ENCODE data around the gene MTCH2. TPM values are rescaled to one million over a fixed set of nuclear protein-coding genes. Genes with fewer than 3 reads are reported as not detected.
A peak's percentile ranks its signal among the peaks of the same experiment; 100 is the strongest.

Gene MTCH2
- polyA plus RNA-seq, 6 donors from 2014 or later, result 56.9 to 77.3 (median 64.6) TPM

DNA sequence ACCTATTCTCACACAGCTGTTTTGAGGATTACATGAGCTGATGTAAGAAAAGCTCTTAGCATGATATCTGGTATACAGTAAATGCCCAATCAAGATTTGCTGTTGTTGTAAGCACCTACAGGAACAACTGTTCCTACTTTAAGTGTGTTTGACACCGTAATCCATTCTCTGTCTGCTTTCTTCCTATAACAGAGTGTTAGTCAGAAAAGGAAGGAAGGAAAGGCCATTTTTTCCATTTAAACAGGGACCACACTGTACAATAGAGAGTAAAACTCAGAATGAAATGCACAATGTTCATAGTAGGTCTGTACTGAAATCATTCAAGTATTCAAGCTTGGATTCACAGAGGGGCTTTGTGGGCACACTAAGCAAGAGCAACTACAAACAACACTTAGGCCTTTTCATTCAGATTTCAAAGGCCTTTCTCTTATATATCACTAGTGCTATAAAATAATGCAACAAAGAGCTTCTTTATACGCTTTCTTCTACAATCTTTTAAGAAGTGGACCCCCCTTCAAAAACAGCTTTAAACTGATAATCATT, 21.5 kb downstream of the MTCH2 start:
- no peak for DNase-seq
- peaks cover 11 to 14% of the 10 kb centered on the region in 2 donors for H3K36me3 Mint-ChIP-seq

DNA sequence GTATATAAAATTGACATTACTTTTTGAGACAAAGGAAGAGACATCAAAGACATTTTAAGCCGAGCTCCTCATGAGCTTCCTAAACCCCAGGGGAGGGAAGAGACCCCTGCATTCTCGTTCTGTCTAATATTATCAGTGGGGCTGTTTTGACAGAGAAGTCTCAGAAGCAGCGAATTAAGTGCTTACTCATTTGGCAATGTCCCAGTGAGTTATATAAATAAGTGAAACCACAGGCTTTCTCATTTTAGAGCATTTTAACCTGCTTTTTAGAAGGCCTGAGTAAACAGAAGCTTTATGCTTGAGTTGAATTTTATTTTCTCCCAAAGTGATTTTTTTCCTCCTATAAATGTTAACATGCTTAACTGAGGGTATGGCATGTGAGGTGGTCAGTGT, 24.9 kb downstream of the MTCH2 start:
- Mint-ChIP-seq H3K27me3 (no peaks in the 10 kb centered on the region), H3K4me3 (no peak overlapping the region), H3K27ac (no peak overlapping the region), H3K36me3 (peaks cover 4 to 5% of the 10 kb centered on the region in 2 donors), H3K4me1 (peaks cover 0 to under 1% (median 0%) of the 10 kb centered on the region in 3 donors), H3K9me3 (no peaks in the 10 kb centered on the region)
- ATAC-seq (ENCODE audit: low read depth in 2 of 2), result no peak
- no peak for DNase-seq

More for the DNA sequence above, 21.5 kb downstream of the MTCH2 start:
- no peak for ATAC-seq (ENCODE audit: low read depth in 2 of 2)
- Mint-ChIP-seq H3K9me3 (no peaks in the 10 kb centered on the region), H3K4me1 (no peaks in the 10 kb centered on the region), H3K4me3 (no peak overlapping the region), H3K27me3 (no peaks in the 10 kb centered on the region), H3K27ac (peak overlapping the region in 1 of 6 donors; percentile 44)

DNA sequence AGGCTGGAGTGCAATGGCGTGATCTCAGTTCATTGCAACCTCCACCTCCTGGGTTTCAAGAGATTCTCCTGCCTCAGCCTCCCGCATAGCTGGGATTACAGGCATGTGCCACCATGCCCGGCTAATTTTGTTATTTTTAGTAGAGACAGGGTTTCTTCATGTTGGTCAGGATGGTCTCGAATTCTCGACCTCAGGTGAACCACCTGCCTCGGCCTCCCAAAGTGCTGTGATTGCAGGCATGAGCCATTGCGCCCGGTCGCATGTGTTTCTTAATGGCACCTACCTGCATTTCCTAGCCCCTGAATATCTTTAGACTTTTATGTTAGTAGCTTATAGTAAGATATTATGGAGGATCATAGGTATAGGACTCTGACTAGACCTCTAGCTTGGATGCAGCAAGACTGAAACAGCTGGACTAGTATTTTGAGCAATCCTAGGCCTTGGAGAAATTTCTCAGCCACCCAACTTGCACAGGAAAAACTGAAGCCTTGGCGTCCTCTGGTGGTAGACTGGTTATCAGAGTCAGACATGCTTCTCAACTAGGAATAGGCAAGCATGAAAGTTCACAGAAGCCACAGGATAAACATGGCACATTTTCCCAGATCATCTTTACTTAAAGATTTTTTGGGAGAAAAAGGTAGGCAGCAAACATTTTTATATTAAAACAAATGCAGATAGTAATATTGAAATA, 25.5 kb downstream of the MTCH2 start:
- no peaks in the 10 kb centered on the region for H3K27me3 Mint-ChIP-seq
- no peak overlapping the region for H3K4me3 Mint-ChIP-seq
- peaks cover under 1 to 6% (median 2%) of the 10 kb centered on the region in 3 donors for H3K4me1 Mint-ChIP-seq
- ATAC-seq (ENCODE audit: low read depth in 2 of 2) (no peak), DNase-seq (no peak)
- H3K36me3 Mint-ChIP-seq, result peaks cover 0 to 5% of the 10 kb centered on the region in 2 donors
- peak overlapping the region in 1 of 6 donors; percentile 14 for H3K27ac Mint-ChIP-seq
- H3K9me3 Mint-ChIP-seq, result no peaks in the 10 kb centered on the region

DNA sequence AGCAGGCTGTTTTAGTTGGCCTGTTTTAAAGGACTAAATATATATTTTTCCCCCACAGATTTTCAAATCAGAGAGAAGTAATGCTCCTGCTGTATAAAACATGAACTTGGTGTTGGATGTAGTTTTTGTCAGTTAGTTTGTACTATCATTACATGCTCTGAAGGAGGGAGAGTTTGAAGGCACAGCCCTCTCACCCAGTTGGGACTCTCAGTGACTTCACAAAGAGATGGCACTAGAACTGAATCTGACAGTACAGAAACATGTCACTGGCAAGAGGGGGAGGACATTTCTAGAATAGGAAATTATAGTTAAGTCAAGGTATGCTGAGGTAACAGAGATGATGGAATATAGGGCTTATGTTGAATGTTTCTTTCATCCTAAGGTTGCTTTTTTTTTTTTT, 27.1 kb downstream of the MTCH2 start:
- peaks cover 13 to 20% (median 15%) of the 10 kb centered on the region in 3 donors for H3K4me1 Mint-ChIP-seq
- no peak for DNase-seq
- peaks cover 0 to 5% of the 10 kb centered on the region in 2 donors for H3K36me3 Mint-ChIP-seq
- no peak for ATAC-seq (ENCODE audit: low read depth in 2 of 2)
- H3K27me3 Mint-ChIP-seq, result no peaks in the 10 kb centered on the region
- H3K9me3 Mint-ChIP-seq, result no peaks in the 10 kb centered on the region
- H3K4me3 Mint-ChIP-seq, result no peak overlapping the region
- H3K27ac Mint-ChIP-seq, result peak overlapping the region in 1 of 6 donors; percentile 69

DNA sequence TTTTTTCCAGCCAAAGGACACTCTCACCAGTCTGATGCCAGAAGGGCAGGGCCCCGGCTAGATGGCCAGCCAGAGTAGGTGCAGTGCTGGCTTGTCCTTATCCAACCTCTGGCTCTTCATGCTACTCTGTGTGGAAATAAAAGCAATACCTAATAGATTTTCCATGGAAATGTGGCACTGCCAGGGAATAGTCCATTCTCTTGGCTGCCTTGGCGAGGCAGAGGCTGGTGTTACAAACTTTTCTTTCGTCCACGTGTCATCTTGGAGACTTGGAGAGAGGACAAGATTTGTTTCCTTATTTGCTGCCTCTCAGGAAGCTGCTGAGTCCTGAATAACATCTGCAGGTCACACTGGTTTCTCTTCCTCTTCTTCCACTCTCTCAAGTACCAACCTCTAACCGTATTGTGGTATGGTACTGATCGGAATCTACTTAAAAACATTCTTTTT, 31.0 kb downstream of the MTCH2 start:
- peak overlapping the region in 5 of 6 donors; percentile 7 to 82 (median 54) for H3K27ac Mint-ChIP-seq
- no peaks in the 10 kb centered on the region for H3K9me3 Mint-ChIP-seq
- H3K36me3 Mint-ChIP-seq, result no peaks in the 10 kb centered on the region
- ATAC-seq (ENCODE audit: low read depth in 2 of 2) (peak; percentile 98 to 99), DNase-seq (peak; percentile 45)
- no peaks in the 10 kb centered on the region for H3K27me3 Mint-ChIP-seq
- peak overlapping the region in 6 of 8 donors; percentile 3 to 74 (median 56) for H3K4me3 Mint-ChIP-seq
- H3K4me1 Mint-ChIP-seq, result peaks cover 13 to 24% (median 20%) of the 10 kb centered on the region in 3 donors

DNA sequence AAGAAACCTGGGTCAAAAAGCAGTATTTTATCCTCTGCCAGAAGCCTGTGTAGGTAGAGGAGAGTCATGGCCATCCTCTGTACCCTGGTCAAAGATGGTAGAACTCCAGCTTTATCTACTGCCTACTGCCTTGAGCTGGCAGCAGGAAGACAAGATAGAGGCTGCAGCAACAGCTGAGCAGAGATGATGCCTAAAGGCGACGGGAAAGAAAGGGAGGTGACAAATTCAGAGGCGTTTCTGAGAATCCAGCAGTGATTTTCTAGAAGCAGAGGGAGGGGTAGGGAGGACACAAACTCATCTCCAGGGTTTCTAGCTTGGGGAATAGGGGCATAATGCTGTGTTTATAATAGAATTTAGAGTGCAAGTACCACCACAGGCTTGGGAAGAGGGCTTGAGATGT, 32.7 kb downstream of the MTCH2 start:
- H3K9me3 Mint-ChIP-seq, result no peaks in the 10 kb centered on the region
- DNase-seq (no peak), ATAC-seq (ENCODE audit: low read depth in 2 of 2) (no peak)
- peaks cover 13 to 24% (median 20%) of the 10 kb centered on the region in 3 donors for H3K4me1 Mint-ChIP-seq
- peak overlapping the region in 1 of 8 donors; percentile 1 for H3K4me3 Mint-ChIP-seq
- no peaks in the 10 kb centered on the region for H3K36me3 Mint-ChIP-seq
- H3K27ac Mint-ChIP-seq, result peak overlapping the region in 1 of 6 donors; percentile 10
- H3K27me3 Mint-ChIP-seq, result no peaks in the 10 kb centered on the region

DNA sequence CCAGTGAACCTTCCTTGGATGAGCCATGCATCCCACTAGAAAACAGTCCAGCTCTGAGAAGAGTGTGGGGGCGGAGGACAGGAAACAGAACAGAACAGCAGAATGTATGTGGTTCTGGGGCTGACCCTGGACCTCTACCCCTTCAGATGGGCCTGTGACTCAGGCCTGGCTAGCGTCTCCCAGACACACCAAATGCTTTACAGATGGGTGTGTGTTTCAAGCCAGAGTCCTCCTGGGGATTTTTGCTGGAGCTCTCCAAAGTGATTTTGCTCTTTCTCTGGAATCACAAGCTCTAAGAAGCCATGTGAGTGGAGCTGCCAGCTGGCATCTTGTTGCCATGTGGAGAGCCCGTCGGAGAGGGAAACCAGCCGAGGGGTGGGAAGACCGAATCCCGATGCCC, 35.0 kb downstream of the MTCH2 start:
- H3K27ac Mint-ChIP-seq, result no peak overlapping the region
- no peaks in the 10 kb centered on the region for H3K9me3 Mint-ChIP-seq
- H3K27me3 Mint-ChIP-seq, result no peaks in the 10 kb centered on the region
- peaks cover 13 to 22% (median 20%) of the 10 kb centered on the region in 3 donors for H3K4me1 Mint-ChIP-seq
- no peak overlapping the region for H3K4me3 Mint-ChIP-seq
- no peaks in the 10 kb centered on the region for H3K36me3 Mint-ChIP-seq
- DNase-seq, result no peak
- no peak for ATAC-seq (ENCODE audit: low read depth in 2 of 2)

DNA sequence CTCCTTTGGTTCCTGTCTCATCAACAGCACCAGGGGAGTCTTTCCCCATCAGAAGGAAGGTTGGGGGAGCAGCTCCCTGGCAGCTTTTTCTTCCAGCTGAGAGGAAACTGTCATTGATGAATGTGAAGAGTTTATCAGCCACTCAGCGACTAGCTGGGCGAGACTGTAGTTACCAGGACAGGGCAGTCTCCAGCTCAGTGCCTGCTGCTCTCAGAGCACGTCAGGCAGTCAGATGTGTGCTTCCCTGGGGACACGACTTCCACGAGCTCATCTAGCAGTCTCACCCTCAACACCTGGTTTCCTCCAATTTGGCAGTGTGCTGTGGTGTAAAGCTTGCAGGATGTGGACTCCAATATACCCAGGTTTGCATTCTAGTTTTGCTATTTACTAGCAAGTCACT, 35.6 kb downstream of the MTCH2 start:
- ATAC-seq (ENCODE audit: low read depth in 2 of 2) (no peak), DNase-seq (no peak)
- Mint-ChIP-seq H3K36me3 (no peaks in the 10 kb centered on the region), H3K9me3 (no peaks in the 10 kb centered on the region), H3K4me1 (peaks cover 11 to 17% (median 16%) of the 10 kb centered on the region in 3 donors), H3K4me3 (no peak overlapping the region), H3K27me3 (no peaks in the 10 kb centered on the region), H3K27ac (no peak overlapping the region)

DNA sequence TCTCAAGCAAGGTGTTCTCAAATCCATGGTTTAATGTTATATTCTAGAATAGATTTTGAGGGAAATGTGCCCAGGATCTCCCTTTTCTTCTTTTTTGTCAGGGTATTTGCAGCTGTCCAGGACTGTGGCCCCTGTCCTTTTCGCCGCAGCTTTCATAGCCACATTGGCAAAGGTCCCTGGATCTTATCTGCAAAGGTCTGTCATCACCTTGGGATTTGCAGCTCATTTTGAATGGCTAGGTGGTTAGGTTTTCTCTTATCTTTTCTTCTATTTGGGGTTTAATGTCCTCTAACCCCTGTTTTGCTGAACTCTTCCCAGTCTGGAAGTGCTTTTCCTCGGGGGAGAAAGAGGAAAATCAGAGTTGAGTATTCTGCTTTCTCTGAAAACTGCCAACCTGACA, 36.4 kb downstream of the MTCH2 start:
- no peak for ATAC-seq (ENCODE audit: low read depth in 2 of 2)
- Mint-ChIP-seq H3K36me3 (no peaks in the 10 kb centered on the region), H3K4me3 (no peak overlapping the region), H3K4me1 (peaks cover 4 to 9% (median 8%) of the 10 kb centered on the region in 3 donors), H3K27me3 (no peaks in the 10 kb centered on the region), H3K9me3 (no peaks in the 10 kb centered on the region), H3K27ac (peak overlapping the region in 1 of 6 donors; percentile 14)
- DNase-seq, result no peak

DNA sequence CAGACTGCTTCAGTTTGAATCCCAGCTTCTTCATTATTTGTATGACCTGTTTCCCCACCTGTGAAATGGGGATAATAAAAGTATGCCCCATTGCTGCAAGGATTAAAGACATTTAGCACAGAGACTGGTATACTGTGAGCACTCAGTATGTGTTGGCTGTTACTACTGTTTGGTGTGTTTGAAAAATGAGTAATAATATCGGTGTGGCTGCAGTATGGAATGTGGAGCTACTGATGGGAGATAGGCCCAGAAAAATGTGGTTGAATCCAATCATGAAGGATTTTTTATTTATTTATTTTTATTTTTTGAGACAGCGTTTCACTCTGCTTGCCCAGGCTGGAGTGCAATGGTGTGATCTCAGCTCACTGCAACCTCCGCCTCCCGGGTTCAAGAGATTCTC, 39.1 kb downstream of the MTCH2 start:
- Mint-ChIP-seq H3K4me3 (no peak overlapping the region), H3K4me1 (no peaks in the 10 kb centered on the region), H3K9me3 (no peaks in the 10 kb centered on the region), H3K36me3 (no peaks in the 10 kb centered on the region), H3K27ac (no peak overlapping the region), H3K27me3 (peaks cover 0 to 8% (median 0%) of the 10 kb centered on the region in 3 donors)
- no peak for DNase-seq
- ATAC-seq (ENCODE audit: low read depth in 2 of 2), result no peak

DNA sequence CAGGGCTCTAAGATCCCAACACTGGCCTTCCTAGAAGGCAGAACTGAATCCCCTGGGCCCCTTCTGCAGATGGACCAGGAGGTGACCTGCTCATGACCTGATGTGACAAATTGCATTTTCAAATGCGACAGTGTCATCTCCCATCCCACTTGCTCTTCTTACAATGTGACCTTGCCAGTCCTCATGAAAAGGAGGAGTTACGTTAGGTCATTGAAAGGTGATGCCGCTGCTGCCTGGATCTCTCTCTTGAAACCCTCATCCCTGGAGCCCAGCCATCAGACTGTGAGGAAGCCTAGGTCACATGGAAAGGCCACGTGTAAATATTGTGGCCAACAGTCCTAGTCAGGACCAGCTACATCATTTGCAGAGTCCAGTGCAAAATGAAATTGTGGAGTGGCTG, 42.5 kb downstream of the MTCH2 start:
- H3K4me3 Mint-ChIP-seq, result no peak overlapping the region
- no peaks in the 10 kb centered on the region for H3K36me3 Mint-ChIP-seq
- no peak overlapping the region for H3K27ac Mint-ChIP-seq
- peaks cover 4 to 21% (median 12%) of the 10 kb centered on the region in 3 donors for H3K27me3 Mint-ChIP-seq
- H3K9me3 Mint-ChIP-seq, result no peaks in the 10 kb centered on the region
- DNase-seq (no peak), ATAC-seq (ENCODE audit: low read depth in 2 of 2) (no peak)
- H3K4me1 Mint-ChIP-seq, result no peaks in the 10 kb centered on the region

DNA sequence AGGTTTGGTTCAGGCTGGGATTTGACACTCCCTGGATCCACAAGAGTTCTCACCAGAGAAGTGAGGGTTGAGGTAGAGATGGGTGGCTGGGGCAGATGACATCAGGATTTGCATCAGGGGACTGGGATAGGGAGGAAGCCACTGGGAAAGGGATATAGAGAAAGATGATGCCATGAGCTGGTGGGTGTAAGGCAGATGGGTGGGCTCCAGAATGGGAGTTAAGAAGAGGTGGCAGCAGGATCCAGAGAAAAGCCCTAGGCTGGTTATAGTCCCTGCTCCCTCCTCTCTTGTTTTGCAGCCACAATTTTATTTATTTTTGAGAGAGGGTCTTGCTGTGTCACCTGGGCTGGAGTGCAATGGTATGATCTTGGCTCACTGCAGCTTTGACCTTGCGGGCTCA, 46.4 kb downstream of the MTCH2 start:
- DNase-seq (no peak), ATAC-seq (ENCODE audit: low read depth in 2 of 2) (no peak)
- Mint-ChIP-seq H3K27me3 (peaks cover 18 to 40% (median 39%) of the 10 kb centered on the region in 3 donors), H3K4me3 (no peak overlapping the region), H3K27ac (peak overlapping the region in 2 of 6 donors; percentile 24 to 44), H3K9me3 (no peaks in the 10 kb centered on the region), H3K4me1 (peaks cover 10 to 21% (median 12%) of the 10 kb centered on the region in 3 donors), H3K36me3 (no peaks in the 10 kb centered on the region)

DNA sequence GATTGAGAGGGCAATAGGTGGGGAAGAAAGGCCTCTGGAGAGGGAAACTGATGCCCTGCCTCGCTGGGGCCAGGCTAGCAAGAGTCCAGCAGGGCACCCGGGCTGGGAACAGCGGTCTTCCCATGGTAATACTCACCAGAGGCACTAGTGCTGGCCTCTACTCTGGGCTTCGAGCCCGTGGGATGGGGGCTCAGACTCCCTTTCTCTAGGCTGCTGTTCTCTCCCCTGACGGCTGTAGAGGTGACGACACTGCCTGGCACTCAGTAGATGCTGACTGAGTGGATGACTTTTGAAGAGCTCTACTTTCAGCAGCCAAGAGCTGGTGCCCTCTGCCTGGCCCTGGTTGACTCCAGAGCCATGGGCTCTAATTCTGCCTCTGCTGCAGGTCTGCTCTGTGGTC, 47.3 kb downstream of the MTCH2 start:
- Mint-ChIP-seq H3K36me3 (no peaks in the 10 kb centered on the region), H3K9me3 (no peaks in the 10 kb centered on the region), H3K4me3 (peak overlapping the region in 2 of 8 donors; percentile 17 to 25), H3K27ac (no peak overlapping the region), H3K4me1 (peaks cover 10 to 21% (median 12%) of the 10 kb centered on the region in 3 donors), H3K27me3 (peaks cover 18 to 40% (median 39%) of the 10 kb centered on the region in 3 donors)
- ATAC-seq (ENCODE audit: low read depth in 2 of 2) (no peak), DNase-seq (no peak)
